ENCODE data around the gene IMMP2L.
"Not testable (repeated sequence)": the region's sequence is repeated elsewhere in the genome, so short reads cannot be mapped to it uniquely, and the experiment has no call there.

IMMP2L gene

DNA sequence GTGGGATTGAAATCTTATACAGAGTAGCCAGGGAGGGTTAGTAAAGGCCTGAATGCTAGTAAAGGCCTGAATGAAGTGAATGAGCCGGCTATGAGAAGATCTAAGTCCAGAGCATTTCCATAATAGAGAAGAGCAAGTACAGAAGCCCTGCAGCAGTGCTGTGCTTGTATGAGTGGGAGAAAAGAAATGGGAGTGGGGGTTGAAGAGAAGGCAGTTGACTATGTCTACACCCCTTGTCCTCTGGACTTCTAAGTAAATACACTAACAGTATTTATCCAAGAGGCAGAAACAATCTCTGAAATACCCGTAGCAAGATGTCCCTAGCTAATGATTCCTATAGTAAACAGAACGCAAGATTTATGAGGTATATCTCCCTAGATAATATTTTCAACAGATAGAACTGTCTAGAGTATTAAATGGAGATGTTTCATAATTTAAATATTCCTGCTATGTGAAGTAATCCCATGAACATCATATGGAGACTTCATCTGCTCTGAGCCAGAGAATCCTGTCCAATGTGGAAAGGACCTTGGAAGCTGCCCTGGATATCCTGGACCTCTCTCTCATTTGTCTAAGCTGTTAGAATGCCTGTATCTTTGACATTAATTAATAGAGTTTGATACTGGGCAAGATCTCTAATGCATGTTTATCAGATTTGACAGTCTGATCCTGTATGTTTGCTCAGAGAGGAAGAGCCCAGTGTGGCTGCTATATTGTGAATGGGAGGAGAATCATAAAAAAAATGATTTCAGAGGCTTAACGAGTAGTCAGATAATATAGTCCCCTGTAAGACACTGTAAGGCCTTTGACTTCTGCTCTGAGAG, 299.8 kb downstream of the IMMP2L start:
- Mint-ChIP-seq H3K4me1 (ENCODE audit: low read depth) (peaks cover 2% of the 10 kb centered on the region), H3K27me3 (no peaks in the 10 kb centered on the region), H3K36me3 (ENCODE audit: low read depth) (no peaks in the 10 kb centered on the region), H3K4me3 (no peak overlapping the region), H3K27ac (no peak overlapping the region), H3K9me3 (no peaks in the 10 kb centered on the region)
- no peak for DNase-seq

DNA sequence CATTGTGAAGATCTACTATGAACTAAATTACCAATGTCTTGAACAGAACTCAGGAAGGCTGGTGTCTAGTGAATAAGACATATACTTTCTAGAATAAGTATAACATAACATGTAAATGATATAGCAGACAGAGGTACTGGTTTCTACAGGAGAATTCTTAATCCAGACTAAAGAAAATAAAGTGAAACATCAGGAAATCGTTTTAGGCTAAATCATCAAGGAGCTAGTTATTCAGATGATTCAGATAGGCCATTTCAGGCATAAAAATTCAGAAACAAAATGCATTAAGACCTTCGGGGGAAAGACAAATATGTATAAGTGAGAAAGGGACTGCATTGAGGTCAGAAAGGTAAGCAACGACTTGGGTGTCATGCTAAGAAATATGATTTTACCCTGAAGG, 300.8 kb downstream of the IMMP2L start:
- DNase-seq, result no peak
- no peak overlapping the region for H3K4me3 Mint-ChIP-seq
- H3K27ac Mint-ChIP-seq, result no peak overlapping the region
- H3K4me1 Mint-ChIP-seq (ENCODE audit: low read depth), result peaks cover 2% of the 10 kb centered on the region
- H3K36me3 Mint-ChIP-seq (ENCODE audit: low read depth), result no peaks in the 10 kb centered on the region
- H3K9me3 Mint-ChIP-seq, result no peaks in the 10 kb centered on the region
- H3K27me3 Mint-ChIP-seq, result no peaks in the 10 kb centered on the region

DNA sequence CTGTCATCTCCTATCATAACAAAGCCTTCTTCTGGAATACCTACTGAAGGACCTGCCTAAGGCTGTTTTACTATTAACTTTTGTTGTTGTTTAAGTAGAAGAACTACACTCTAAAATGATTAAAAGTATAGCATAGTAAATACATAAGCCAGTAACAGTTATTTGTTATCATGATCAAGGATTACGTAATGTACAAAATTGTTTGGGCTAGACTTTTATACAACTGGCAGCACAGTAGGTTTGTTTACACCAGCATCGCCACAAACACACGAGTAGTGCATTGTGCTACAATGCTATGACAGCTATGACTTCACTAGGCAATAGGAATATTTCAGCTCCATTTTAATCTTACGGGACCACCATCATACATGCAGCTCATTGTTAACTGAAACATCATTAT, 302.3 kb downstream of the IMMP2L start:
- Mint-ChIP-seq H3K9me3 (no peaks in the 10 kb centered on the region), H3K4me1 (ENCODE audit: low read depth) (no peaks in the 10 kb centered on the region), H3K4me3 (no peak overlapping the region), H3K36me3 (ENCODE audit: low read depth) (no peaks in the 10 kb centered on the region), H3K27me3 (no peaks in the 10 kb centered on the region), H3K27ac (no peak overlapping the region)
- DNase-seq, result no peak

DNA sequence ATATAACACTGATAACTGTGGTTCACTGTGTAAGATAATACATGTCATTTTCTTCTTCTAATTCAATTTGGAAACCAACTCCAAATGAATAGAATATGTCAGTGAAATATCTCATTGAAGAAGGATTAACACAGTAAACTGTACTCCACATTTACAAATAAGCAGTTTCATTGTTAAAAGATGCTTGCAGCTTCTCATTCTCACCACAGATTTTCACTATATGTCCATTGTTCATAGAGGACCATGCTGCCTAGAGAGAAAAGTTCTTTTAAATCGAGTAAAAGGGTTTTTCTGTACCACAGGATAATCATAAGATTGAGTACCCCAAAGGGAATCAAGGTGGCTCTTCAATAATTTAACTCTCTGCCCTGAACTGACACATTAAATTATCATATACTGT, 305.9 kb downstream of the IMMP2L start:
- no peaks in the 10 kb centered on the region for H3K27me3 Mint-ChIP-seq
- no peak overlapping the region for H3K27ac Mint-ChIP-seq
- no peaks in the 10 kb centered on the region for H3K4me1 Mint-ChIP-seq (ENCODE audit: low read depth)
- peaks cover 11% of the 10 kb centered on the region for H3K36me3 Mint-ChIP-seq (ENCODE audit: low read depth)
- no peak overlapping the region for H3K4me3 Mint-ChIP-seq
- peaks cover 10% of the 10 kb centered on the region for H3K9me3 Mint-ChIP-seq
- DNase-seq, result no peak

DNA sequence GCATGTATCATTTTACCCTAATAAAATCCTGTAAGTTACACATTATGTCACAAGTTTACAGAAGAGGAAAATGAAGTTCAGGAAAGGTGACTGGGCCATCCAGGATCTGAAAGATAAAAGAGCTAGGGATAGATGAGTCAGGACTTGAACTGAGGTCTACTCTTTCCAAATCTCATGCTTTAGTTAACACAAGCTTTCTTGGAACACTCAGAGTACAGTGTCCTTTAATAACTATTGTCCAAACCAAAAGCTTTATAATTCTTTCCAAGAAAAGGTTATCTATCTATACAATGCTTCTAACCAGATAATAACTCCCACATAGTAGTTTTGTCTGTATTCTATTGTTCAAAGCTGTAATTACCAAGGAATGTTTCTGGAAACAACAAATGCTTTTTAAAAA, 306.7 kb downstream of the IMMP2L start:
- no peak overlapping the region for H3K27ac Mint-ChIP-seq
- no peaks in the 10 kb centered on the region for H3K4me1 Mint-ChIP-seq (ENCODE audit: low read depth)
- H3K27me3 Mint-ChIP-seq, result no peaks in the 10 kb centered on the region
- no peak overlapping the region for H3K4me3 Mint-ChIP-seq
- H3K36me3 Mint-ChIP-seq (ENCODE audit: low read depth), result peaks cover 18% of the 10 kb centered on the region
- DNase-seq, result no peak
- peaks cover 16% of the 10 kb centered on the region for H3K9me3 Mint-ChIP-seq

DNA sequence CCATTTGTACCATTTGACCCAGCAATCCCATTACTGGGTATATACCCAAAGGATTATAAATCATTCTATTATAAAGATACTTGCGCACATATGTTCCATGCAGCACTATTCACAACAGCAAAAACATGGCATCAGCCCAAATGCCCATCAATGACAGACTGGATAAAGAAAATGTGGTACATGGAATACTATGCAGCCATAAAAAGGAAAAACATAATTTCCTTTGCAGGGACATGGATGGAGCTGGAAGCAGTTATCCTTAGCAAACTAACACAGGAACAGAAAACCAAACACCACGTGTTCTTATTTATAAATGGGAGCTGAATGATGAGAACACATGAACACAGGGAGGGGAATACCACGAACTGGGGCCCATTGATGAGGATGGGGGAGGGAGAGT, 310.9 kb downstream of the IMMP2L start:
- Mint-ChIP-seq H3K36me3 (ENCODE audit: low read depth) (peaks cover 31% of the 10 kb centered on the region), H3K9me3 (peaks cover 22% of the 10 kb centered on the region)
- H3K4me1 Mint-ChIP-seq (ENCODE audit: low read depth); H3K4me3 Mint-ChIP-seq; DNase-seq; H3K27me3 Mint-ChIP-seq; H3K27ac Mint-ChIP-seq: not testable (repeated sequence)

DNA sequence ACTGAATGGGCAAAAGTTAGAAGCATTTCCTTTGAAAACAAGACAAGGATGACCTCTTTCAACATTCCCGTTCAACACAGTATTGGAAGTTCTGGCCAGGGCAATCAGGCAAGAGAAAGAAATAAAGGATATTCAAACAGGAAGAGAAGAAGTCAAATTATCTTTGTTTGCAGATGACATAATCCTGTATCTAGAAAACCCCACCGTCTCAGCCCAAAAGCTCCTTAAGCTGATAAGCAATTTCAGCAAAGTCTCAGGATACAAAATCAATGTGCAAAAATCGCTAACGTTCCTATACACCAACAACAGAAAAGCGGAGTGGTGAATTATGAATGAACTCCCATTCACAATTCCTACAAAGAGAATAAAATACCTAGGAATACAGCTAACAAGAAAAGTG, 312.5 kb downstream of the IMMP2L start:
- not testable (repeated sequence) for H3K27me3 Mint-ChIP-seq; DNase-seq; H3K27ac Mint-ChIP-seq; H3K4me3 Mint-ChIP-seq; H3K4me1 Mint-ChIP-seq (ENCODE audit: low read depth)
- Mint-ChIP-seq H3K9me3 (peaks cover 22% of the 10 kb centered on the region), H3K36me3 (ENCODE audit: low read depth) (peaks cover 31% of the 10 kb centered on the region)

DNA sequence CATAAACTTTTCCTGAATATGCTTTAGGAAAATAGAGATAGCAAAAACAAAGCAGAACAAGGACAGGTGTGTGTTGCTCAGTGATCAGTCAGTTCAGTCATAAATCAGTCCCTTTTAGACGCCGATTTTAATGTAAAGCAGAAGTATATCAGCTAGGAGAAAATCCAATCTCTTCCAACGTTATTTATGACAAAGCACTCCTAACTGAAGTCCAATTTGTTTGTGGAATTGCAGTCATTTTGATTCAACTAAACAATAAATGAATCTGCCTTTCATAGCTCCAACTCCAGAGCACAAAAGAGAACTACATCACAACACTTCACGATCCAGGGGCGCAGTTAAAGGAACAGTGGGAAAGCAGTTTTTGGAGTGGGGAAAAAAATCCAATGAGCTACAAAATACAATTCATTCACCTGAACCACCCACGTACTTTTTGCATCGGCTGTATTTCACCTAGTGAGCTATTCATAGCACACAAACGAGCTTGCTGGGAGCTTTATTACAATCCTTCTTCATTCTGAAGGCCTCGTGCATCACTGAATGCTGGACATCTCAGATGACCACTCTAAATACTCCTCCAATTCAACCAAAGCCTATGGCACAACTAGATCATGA, 320.0 kb downstream of the IMMP2L start:
- Mint-ChIP-seq H3K27ac (no peak overlapping the region), H3K4me3 (no peak overlapping the region), H3K4me1 (ENCODE audit: low read depth) (peaks cover 6% of the 10 kb centered on the region), H3K27me3 (no peaks in the 10 kb centered on the region), H3K9me3 (no peaks in the 10 kb centered on the region), H3K36me3 (ENCODE audit: low read depth) (no peaks in the 10 kb centered on the region)
- DNase-seq, result no peak

DNA sequence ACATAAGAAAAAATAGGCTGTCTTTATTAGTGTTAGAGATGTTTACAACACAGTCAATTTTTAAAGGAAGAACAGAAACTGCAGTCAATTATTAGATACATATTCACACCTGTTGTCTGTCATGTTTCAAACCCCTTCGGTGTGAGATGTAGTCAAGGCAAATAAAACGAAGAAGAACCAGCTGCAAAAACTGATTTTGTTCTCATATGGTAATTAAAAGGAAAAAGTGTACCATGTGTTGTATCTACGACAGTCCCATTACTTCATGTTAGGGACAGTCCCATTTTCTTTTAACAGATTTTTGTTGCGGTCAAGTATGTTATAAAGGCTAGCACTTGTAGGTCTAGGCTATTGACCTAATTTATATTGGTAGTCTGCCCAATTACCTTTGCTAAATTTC, 321.9 kb downstream of the IMMP2L start:
- Mint-ChIP-seq H3K4me3 (no peak overlapping the region), H3K4me1 (ENCODE audit: low read depth) (peaks cover 8% of the 10 kb centered on the region), H3K27me3 (no peaks in the 10 kb centered on the region), H3K36me3 (ENCODE audit: low read depth) (peaks cover 4% of the 10 kb centered on the region), H3K27ac (no peak overlapping the region), H3K9me3 (peaks cover 4% of the 10 kb centered on the region)
- no peak for DNase-seq

DNA sequence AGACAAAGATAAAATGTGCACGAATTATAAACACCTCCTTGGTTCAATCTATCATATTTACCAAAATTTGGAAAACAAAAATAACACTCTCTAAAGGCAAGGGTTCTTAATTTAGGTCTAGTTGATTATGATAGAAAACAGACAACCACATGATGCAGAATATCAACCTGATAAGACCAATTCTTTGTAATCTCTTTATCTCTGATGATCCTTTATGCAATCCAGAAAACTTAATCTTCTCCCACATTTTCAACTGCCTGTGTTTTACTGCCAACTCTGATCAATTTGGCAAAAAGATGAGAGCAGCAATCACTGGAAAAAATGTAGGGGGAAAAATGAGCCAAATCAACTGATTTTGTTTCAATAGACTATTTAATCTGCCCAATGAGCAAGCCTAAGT, 322.9 kb downstream of the IMMP2L start:
- Mint-ChIP-seq H3K36me3 (ENCODE audit: low read depth) (peaks cover 5% of the 10 kb centered on the region), H3K27me3 (no peaks in the 10 kb centered on the region), H3K4me3 (no peak overlapping the region), H3K27ac (no peak overlapping the region), H3K4me1 (ENCODE audit: low read depth) (peaks cover 8% of the 10 kb centered on the region), H3K9me3 (peaks cover 4% of the 10 kb centered on the region)
- DNase-seq, result no peak

DNA sequence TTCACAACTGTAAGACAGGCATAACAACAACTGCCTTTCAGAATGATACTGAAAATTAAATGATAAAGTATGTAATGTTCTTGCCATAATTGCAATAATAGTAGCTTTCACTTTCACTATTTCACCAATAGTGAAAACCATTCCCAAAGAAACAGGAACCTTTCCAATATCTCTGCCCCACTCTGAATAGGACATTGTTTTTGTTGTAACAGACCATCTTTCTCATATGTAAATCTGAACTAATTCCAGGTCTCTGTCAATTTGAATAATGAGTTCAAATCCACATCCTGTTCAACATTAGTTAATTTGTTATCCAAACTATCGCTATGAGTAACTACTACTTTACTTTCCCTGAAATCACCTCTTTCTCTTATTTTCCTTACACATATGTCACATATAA, 323.4 kb downstream of the IMMP2L start:
- Mint-ChIP-seq H3K4me3 (no peak overlapping the region), H3K4me1 (ENCODE audit: low read depth) (peaks cover 8% of the 10 kb centered on the region), H3K9me3 (peaks cover 4% of the 10 kb centered on the region), H3K36me3 (ENCODE audit: low read depth) (peaks cover 5% of the 10 kb centered on the region), H3K27ac (no peak overlapping the region), H3K27me3 (no peaks in the 10 kb centered on the region)
- no peak for DNase-seq

DNA sequence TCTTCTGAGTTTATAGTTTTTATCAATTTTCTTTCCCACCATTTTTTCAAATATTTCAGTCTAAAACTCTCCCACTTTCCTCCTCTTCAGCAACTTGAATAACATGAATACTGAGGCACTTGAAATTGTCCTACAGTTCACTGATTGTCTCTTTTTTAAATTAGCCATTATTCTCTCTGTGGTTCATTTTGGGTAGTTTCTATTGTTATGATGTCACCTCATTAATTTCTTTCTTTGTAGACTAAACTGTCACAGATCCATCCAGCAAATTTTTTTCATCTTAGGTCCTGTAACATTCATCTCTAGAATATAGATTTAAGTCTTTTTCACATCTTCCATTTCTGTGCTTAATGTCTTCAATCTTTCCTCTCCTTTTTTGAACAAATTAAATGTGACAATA, 326.6 kb downstream of the IMMP2L start:
- Mint-ChIP-seq H3K4me1 (ENCODE audit: low read depth) (peaks cover 16% of the 10 kb centered on the region), H3K36me3 (ENCODE audit: low read depth) (peaks cover 5% of the 10 kb centered on the region), H3K27me3 (no peaks in the 10 kb centered on the region), H3K27ac (no peak overlapping the region), H3K4me3 (no peak overlapping the region), H3K9me3 (peaks cover 4% of the 10 kb centered on the region)
- no peak for DNase-seq

DNA sequence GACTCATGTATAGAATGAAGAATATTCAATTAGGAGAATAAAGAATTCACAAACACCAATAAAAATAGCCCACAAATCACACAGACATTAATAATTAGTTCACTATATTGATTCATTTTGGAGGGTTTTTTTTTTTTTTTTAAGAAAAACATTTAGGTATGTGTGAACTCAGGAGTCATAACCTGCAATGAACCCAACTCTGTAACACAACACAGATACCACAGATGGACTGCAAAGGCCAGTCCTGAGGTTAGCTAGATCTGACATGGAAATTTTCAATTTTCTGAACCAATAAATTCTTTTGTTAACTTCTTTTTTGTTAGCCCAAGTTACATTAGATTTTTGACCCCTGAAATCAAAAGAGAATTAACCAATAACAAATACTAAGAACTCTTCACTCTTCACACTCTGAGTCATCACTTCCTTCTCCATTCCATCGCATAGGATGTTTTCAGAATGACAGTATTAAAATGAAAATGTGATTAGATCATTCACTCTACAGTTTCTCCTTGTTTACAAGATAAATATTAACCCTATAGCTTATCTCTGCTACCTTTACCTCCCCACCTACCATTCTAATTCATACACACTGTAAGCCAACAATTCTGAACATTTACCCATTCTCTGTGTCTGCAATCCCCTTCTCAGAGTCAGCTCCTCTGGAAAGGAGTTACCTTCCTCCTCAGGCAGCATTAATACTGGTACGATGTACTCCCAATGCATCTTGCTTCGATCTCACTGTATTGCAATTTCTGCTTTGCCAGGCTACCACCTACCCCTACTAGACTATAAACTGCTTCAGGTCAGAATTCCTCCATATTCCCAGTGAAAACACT, 329.8 kb downstream of the IMMP2L start:
- H3K4me3 Mint-ChIP-seq, result no peak overlapping the region
- DNase-seq, result no peak
- peak overlapping the region; percentile 20 for H3K27ac Mint-ChIP-seq
- H3K27me3 Mint-ChIP-seq, result no peaks in the 10 kb centered on the region
- peaks cover 10% of the 10 kb centered on the region for H3K4me1 Mint-ChIP-seq (ENCODE audit: low read depth)
- H3K9me3 Mint-ChIP-seq, result peaks cover 4% of the 10 kb centered on the region
- peaks cover 9% of the 10 kb centered on the region for H3K36me3 Mint-ChIP-seq (ENCODE audit: low read depth)

DNA sequence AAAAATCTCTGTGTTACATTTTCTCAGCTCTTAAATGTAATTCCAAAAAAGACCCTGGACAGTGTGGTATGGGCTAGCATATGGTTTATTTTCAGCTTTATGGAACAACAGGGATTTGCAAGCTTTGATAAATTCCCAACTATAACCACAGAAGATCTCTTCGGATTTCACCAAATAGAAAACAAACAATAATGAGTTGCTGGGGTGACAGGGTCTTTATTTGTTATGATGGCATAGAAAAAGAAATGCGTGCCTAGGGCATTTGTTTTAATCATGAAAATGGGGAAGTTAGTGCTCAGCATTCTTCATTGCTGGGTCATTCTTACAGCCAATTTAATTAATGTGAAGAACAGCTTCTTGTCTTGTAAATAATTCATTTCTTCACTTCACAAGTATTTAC, 332.4 kb downstream of the IMMP2L start:
- Mint-ChIP-seq H3K4me1 (ENCODE audit: low read depth) (peaks cover 8% of the 10 kb centered on the region), H3K36me3 (ENCODE audit: low read depth) (peaks cover 4% of the 10 kb centered on the region), H3K27ac (no peak overlapping the region), H3K4me3 (no peak overlapping the region), H3K9me3 (no peaks in the 10 kb centered on the region), H3K27me3 (no peaks in the 10 kb centered on the region)
- no peak for DNase-seq

All from activated T-cell treated with anti-CD3 and anti-CD28 coated beads, Interleukin-2, amount 50 U/mL, for 24 hours (primary cell).